ENCODE measurements around the gene RAB6B.

- TF ChIP-seq CTCF (IDR thresholded peaks at IDR 0.05; ENCODE audit: poor library complexity) (no peak), EZH2 (IDR thresholded peaks at IDR 0.05; ENCODE audit: borderline replicate concordance) (no peak), EZH2phosphoT487 (IDR thresholded peaks at IDR 0.05; ENCODE audit: low read depth, severe bottlenecking, unreplicated experiment) (no peak)
Observed at GRCh38 chr3:133788024-133788423, 107.7 kb downstream of the RAB6B start.
